GM19043 (cell line): ENCODE measurements around the gene ELP5.
A peak's percentile ranks its signal among the peaks of the same experiment; 100 is the strongest.

Experiments
- ATAC-seq: cut with Tn5 transposase; IDR thresholded peaks from one replicate; pipeline ENCODE4 v1.9.1; 2021; ENCODE audit warnings: low read depth; ENCODE audit not compliant: unreplicated experiment

ELP5 gene

DNA sequence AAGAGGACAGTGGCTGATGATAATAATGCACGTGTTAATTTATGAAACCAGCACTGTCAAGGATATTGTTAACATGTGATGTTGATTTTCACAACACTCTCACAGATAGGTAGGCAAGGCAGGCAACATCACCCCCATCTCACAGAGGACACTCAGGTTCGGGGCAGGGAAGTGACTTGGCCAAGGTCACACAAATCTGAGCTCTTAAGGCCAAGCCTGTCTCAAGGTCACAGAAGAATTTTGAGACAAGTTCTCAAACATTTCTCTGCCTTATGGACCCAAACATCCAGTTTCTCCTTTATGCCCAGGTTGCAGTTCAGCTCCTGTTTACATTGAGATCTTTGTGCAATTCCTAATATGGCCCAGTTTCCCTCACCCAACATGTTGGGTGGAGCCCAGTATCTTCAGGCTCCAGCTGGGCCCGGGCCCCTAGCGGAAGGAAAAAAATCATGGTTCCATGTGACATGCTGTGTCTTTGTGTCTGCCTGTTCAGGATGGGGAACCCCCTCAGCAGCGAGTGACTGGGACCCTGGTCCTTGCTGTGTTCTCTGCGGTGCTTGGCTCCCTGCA is 30.8 kb downstream of the ELP5 start:
- no peak for ATAC-seq

DNA sequence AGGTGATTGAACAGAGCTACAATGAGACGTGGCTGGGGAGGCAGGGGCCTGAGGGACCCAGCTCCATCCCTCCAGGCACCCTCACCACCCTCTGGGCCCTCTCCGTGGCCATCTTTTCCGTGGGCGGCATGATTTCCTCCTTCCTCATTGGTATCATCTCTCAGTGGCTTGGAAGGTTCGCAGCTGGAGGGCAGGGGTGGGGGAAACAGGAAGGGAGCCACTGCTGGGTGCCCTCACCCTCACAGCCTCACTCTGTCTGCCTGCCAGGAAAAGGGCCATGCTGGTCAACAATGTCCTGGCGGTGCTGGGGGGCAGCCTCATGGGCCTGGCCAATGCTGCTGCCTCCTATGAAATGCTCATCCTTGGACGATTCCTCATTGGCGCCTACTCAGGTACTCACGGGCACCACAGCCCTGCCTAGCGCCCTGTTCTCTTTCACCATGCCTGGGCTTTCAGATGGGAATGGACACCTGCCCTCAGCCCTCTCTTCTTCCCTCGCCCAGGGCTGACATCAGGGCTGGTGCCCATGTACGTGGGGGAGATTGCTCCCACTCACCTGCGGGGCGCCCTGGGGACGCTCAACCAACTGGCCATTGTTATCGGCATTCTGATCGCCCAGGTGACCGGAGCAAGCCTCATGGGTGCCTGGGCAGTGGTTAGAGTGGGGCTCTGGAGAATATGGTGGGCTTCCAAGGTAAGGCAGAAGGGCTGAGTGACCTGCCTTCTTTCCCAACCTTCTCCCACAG is 31.6 kb downstream of the ELP5 start:
- ATAC-seq: no peak

DNA sequence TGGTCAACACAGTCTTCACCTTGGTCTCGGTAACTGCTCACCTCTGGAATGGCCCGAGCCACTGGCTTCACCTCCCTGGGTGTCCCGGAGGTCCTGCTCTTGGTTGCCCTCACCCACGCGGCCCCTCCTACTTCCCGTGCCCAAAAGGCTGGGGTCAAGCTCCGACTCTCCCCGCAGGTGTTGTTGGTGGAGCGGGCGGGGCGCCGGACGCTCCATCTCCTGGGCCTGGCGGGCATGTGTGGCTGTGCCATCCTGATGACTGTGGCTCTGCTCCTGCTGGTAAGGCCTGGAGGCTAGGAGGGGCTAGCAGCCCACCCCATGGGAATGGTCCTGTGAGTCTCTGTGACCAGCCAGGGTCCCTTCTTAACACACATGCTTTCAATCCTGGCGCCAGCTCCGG is 32.9 kb downstream of the ELP5 start:
- ATAC-seq: no peak

DNA sequence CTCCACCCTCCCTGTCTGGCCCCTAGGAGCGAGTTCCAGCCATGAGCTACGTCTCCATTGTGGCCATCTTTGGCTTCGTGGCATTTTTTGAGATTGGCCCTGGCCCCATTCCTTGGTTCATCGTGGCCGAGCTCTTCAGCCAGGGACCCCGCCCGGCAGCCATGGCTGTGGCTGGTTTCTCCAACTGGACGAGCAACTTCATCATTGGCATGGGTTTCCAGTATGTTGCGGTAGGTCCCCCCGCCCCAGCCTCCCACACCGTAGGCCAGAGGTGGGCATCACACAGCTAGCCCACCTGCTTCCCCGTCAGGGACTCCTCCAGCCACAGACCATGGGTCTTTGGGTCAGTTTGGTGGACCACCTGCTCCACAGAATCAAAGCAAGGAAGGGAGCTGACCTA is 33.7 kb downstream of the ELP5 start:
- no peak for ATAC-seq

DNA sequence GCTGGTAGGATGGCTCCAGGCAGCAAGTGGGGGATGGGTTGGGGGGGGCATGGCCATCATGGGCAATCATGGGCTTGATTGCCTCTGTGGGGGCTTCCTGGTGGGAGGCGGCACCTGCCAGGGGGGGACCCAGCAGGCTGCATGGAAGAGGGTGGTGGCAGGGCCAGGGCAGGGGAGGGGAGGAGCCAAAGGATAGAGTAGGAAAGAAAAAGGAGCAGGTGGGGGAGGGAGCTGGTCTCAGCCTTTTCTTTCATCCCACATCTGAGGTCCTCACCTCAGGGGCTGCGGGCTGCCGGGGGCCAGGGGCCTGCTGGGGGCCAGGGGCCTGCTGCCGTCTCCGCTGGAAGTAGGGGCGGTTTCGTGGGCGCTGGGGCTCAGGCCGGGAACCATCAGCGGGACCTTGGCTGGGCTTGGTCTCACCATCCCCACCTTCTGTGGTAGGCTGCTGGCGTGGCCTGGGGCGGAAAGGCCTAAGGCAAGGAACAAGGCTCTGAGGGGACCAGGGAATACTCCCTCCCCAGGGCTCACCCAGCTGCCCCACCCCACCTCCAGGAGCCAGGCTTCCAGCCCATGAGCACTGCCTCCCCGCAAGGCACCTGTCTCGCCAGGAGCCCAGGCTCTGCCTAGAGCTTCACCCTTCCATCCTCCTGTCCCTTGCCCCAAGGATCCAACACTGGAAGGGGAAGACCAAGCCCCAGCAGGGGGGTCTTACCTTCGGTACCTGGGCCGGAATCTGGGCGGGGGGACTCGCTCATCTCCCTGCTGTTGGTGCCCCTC is 37.4 kb downstream of the ELP5 start:
- no peak for ATAC-seq

DNA sequence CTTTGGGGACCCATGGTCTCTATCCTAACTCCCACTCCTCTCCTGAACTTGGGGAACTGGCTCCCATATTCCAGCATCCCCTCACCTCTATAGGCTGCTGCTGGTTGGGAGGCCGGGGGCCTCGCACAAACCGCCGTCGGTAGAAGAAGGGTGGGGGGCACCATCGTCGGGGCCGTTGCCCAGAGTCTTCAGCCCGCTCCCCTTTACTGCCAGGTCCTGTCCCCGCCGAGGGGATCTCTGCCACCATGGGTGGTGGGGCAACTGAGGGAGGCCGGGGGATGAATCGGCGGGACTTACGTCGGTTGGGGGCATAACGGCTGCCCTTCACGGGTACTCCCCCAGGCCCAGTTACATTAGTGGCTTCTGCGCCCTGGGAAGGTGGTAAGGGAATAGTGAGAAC is 38.2 kb downstream of the ELP5 start:
- no peak for ATAC-seq

DNA sequence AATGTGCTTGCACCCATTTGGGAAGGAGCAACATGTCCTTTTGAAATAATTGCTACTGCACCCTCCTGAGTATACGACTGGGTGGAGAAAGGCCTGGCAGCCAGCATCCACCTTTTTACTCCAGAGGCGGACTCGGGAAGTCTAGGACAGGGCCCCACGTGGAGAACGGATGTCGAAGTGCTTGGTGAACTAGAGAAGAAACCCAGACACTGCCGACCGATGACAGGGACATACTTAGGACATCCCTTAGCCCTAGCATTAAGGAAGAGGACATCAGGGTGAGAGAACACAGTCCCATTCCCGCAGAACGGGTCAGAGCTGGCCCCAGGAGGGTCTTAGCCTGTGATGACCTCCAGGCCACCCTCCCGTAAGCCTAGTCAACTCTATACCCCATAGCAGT is 38.7 kb downstream of the ELP5 start:
- ATAC-seq: no peak

DNA sequence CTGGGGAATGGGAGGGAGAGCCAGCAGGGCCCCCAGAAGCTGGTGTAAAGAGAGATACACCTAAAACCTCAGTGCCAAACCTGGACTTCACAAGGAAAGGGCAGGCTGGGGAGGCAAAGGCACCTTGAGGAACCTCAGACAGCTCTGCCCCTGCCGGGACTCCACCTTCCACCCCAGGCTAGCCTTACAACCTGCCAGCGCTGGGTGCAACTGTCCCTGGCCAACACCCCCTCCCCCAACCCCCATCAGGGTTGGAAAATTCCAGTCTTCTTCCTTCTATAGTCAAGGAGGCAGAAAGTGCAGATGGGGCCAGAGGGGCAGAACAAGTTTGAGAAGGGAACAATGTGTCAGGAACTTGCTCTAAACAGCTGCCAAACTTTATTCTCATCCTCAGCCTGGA is 40.2 kb downstream of the ELP5 start:
- no peak for ATAC-seq

DNA sequence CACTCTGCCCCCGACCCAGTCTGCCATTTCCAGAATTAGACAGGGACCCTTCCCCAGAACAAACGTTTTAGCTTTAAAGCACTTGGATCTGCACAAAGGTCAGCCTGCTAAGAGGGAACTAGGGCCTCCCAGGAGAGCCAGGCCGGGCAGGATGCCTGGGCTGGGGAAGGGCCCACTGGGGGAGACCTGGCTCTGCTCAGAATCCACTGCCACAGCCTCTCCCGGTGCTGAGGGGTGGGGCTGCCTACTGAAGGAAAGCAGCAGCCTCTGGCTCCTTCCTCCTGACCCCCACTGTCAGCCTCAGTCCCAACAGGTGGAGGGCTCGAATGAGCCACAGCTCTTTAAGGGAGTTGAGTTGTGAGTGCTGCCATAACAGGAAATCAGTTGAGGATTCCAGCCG is 40.7 kb downstream of the ELP5 start:
- ATAC-seq: no peak

DNA sequence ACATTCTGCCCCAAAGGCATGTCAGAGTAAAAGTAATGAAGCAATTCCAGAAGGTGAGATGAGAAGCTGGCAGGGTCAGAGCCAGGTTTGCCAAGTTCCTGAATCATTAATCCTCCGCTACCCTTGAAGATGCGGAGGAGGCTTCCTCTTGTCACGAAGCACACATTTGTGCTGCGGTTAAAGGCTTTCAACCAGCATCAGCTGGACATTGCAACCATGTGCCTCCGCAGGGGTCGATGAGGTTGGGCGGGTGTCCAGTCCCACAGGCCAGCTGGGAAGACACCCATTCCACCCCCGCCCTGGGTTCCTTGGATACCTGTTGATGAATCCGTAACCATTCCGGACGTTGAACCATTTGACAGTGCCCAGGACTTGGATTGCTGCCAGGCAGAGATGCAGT is 41.1 kb downstream of the ELP5 start:
- ATAC-seq: no peak

DNA sequence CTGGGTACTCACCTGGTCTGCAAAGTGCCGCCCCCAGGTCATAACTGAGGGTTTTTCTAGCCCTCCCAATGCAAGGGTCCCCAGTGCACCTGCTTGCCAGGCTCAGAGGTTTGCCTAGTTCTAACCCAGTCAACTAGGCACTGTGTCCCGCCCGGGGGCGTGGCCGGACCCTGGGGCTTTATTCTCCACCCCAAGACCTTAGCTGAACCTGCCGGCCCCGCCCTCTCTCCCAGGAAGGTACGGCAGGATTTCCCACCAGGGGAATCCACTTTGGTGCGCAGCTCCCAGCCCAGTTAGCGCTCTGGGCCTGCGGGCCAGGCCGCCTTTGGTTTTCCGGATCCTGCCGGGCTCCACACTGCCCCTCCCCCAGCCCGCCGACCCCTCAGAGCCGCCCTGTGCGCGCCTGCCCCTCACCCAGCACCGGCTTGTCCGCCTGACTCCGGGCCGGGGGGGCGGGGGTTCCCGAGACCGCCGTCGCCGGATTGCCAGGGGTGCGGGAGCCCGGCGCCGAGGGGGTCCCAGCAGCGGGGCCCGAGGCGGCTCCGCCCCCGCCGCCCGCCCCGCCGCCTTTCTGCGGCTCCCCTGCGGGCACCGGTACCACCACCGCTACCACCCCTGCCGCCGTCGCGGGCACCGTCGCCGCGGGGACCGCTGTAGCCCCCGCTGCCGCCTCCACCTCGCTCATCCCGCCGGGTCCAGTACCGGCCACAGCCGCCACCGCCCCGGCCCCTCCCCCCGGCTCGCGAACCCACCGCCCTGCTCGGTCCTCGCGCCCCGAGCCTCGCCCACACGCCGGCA is 42.0 kb downstream of the ELP5 start:
- no peak for ATAC-seq

DNA sequence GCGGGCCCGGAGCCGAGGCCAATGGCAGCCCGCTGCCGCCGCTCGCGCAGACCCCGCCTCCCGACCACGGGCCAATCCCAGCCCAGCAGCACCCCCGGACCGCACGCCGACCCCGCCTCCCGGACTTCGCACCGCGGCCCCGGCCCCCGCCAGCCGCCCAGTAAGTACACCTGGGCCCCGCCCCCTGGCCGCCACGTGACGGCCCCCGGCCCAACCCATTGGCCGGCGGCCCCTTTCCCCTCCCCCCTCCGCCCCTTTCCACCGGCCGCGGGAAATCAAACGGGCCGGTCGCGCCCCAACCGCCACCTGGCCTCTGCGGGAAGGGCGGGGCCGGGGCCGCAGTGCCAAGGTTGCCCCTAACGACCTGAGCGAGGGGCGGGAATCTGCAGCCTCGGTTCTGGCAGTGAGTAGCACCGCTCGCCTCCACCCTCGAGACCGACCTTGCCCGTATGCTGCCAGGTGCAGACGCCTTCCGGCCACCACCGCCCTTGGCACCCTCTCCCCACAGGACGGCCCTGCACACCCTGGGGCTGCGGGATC is 42.7 kb downstream of the ELP5 start, which contains the start of gene YBX2:
YBX2 (minus strand) TSS at position 26 of the 540 bp plus-strand sequence. CDS start 139 bp downstream, outside the sequence.
- no peak for ATAC-seq

DNA sequence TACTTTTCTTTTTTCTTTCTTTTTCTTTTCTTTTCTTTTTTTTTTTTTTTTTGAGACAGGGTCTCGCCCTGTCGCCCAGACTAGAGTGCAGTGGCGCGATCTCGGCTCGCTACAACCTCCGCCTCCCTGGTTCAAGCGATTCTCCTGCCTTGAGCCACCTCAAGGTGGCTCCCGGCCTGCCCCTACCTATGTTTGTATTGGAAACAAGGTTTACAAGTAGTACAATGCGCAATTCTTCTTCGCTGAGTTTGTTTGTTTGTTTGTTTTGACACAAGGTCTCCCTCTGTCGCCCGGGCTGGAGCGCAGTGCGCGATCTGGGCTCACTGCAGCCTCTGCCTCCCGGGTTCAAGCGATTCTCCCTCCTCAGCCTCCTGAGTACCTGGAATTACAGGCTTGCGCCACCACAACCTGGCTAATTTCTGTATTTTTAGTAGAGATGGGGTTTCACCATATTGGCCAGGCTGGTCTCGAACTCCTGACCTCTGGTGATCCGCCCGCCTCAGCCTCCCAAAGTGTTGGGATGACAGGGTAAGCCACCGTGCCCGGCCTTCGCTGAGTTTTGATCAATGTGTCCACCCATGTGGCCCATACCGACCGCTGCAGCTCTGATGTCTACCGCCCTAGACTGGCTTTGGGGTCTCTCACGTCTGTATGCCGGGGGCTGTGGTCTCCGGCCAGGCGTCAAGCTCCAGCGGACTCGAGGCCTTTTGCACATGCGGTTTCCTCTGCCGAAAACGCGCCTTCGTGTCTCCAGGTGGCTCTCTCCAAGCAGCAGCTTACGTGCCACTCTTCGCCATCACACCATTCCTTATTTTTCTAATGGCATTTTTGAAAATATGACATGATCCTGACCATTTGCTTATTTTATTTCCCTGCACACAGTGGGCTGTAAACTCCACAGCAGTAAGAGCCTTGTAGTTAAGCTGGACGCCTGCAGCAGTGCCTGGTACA is 43.5 kb downstream of the ELP5 start:
- ATAC-seq: no peak

DNA sequence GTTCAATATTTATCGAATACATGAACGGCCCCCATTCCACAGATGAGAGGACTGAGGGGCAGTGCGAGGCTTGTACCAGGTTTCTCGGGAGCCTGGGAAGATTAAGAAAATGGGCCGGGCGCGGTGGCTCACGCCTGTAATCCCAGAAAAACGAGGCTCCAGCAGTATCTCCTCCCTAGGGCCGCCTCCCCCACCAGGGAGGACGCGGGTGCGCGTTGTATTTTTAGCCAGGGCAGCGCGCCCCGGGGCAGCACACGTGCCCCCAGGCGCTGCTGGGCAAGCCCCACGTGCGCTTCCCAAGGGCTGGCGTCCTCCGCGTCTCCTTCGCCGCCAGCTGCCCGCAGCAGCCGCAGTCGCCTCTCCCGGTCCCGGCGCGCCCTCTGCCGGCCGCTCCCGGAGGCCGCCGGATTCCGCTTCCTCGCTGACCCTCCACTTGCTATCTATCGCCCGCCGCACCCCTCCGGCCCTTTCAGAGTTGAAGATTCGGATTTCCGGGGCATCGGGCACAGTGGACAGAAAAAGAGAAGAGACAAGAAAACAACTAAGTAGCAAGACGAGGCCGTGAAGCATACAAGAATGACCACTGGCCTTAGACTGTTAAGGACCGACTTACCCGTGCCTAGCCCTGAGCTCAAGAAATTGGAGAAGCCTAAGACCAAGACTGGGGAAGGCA is 44.3 kb downstream of the ELP5 start:
- no peak for ATAC-seq

DNA sequence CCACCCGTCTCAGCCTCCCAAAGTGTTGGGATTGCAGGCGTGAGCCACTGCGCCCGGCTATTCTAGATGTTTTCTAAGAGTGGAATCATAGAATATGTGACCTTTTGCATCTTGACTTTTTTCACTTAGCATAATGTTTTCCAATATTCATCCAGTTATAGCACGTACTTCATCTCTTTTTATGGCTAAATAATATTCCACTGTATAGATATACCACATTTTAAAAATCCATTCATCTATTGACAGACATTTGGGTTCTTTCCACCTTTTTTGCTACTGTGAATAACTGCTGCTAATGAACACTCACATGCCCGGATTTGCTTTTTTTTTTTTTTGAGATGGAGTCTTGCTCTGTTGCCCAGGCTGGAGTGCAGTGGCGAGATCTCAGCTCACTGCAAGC is 52.2 kb downstream of the ELP5 start:
- ATAC-seq: no peak

DNA sequence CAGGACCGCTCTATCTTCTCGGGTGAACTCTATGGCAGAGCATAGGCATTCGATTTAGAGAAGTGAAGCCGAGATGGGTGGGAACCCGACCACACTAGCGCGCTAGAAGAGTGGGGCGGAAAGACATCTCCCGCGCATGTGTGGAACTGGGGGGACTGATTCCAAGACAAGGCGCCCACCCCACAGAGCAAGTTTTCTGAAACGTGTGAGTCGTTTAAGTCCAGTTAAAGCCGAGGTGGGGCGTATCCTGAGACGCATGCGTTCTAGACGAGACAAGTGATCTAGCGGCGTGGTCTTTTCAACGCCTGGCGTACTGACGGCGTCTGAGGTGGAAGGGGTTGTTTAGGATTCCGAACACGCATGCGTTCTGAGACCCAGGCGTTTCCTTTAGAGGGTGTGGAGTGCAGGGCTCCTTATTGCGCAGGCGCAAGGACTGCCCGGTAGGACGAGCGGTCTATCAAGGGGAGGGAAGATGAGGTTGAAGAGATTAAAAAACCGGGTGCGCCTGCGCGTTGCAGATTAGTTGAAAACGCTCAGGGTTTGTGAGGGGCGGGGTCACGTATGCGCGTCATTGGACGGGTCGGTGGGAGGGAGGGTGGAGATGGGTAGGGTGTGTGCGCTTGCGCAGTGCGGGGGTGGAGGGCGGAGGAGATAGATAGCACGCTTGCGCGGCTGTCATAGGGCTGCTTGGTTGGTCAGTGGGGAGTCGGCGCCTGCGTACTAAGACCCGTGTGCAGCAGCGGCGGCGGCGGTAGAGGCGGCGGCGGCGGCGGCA is 55.1 kb downstream of the ELP5 start, which contains the start of gene EIF5A:
EIF5A (plus strand) TSS at position 718 of the 775 bp plus-strand sequence. CDS start 2,008 bp downstream, outside the sequence.
- ATAC-seq: peak; percentile 67

DNA sequence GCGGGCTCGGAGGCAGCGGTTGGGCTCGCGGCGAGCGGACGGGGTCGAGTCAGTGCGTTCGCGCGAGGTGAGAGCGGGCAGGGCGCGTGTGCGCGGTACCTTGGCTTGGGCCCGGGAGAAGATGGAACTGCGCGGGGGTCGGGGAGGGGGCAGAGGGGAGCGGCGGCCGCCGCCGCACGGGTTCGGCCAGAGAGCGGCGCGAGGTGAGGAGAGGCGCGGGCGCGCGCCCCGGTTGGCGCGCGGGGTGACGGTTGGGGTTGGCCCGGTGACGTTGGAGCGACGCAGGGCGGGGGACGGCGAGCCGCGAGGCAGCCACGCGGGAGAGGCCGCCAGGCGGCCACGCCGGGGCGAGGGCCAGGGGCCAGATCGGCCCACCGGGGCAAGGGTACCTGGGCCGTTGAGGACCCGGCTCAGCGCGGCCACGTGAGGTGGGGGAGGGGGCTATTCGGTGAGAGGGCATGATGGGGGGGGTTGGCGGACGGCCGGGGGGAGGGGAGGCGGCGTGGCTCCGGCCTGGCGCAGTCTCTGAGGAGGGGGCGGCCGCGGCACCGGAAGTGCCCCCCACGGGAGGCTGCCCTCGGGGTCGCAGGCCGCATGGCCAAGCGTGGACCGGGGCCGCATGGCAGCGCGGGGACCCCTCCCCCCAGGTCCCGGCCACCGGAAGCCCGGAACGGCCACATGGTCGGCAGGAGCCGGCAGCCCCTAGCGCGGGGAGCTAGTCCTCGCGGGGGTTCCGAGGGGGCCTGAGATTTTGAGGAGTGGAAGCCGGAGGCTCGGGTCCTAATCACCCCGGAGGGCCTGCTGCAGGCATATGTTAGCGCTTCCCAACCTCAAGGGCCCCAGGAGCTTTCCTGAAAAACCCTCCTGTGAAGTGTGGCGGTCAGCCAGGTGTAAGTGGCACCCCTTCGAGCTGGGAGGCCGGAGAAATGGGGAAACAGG is 55.9 kb downstream of the ELP5 start:
- ATAC-seq: no peak
